ENCODE measurements around the gene SAMD4A.

The SAMD4A gene

DNA sequence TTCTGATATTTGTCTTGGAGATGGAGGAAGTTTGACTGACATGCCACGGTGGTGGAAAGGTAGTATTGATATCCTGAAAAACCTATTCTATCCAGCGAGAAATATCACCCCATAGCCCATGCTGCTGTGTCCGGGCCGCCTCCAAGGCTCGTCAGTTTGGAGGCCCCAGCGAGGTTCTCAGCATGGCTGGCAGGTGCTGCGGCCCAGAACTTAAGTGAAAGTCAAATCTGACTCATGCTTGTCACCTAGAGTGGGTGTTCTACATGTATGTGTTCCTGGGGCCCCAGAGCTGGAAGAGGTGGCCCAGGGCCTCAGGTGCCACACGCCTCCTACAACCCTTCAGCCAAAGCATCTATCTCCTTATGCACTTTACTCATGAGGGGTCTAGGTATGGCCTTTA lies 242.8 kb downstream of the SAMD4A start:
- DNase-seq: no peak

DNA sequence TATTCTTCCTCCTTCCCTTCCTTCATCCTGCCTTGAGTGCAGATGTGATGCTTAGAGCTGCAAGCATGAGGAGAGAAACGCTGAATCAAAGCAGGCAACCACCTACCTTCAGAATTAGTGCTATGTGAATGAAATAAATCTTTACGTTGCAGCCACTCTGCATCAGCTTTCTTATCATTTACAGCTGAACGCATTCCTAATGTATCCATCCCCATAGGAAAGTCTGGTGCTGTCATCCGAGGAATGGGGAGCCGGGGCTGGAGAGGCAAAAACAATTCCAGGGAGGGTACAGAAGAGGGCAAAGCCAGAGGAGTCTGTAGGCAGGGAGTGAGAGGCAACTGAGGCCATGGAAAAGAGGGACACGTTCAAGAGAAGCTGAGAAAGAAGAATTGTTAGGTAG lies 245.7 kb downstream of the SAMD4A start:
- no peak for DNase-seq

DNA sequence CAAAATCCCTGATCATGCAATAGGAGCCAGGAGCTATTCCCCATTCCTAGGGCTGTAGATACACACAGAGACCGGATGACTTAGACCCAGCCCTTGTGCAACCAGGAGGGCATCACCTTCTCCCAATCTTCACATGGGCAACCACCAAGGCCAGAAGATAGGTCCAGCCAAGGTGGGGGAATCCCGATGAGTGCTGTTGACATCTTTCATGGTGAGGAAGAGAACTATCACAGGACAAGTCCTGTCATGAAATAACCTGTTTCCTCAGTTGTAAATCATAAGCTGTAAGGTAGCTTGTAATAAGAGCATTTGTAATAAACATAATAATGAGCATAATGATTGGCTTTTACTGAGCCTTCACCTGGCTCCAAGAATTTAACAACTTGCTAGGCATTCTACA lies 246.2 kb downstream of the SAMD4A start:
- no peak for DNase-seq

DNA sequence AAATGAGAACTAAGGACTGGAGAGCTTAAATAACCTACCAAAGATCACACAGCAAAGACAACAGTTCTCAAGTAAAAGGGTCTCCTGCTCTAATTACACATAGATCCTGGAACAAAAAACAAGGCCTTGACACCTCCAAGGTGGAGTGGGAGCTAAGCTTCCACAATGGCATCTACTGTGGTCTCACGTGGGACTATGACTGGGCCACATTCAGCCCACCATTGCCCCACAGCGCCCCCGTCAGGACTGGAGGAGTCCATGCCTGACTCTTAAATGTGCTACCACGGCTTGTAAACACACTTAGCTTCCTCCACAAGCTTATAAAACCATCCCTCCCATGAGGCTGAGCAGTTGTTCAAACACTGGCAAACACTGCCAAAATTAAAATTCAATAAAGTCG lies 247.1 kb downstream of the SAMD4A start:
- no peak for DNase-seq

DNA sequence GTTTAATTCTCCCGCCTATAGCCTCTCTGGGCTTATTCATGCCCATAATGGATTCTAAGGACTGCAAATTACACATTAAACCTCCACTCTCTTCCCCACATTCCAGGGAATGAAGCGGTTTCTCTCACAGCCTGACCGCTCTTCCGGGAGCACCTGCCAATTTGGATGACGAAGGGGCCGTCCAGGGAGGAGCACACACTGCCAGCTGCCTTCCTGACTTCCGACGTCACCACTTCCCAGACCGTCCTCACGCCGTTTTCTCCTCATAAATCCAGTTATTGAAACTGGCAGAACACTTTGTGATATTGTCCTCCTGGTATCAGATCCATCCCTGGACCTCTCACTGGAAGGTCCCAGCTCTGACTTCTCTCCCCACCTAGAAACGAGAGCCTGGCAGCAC lies 248.1 kb downstream of the SAMD4A start:
- no peak for DNase-seq

DNA sequence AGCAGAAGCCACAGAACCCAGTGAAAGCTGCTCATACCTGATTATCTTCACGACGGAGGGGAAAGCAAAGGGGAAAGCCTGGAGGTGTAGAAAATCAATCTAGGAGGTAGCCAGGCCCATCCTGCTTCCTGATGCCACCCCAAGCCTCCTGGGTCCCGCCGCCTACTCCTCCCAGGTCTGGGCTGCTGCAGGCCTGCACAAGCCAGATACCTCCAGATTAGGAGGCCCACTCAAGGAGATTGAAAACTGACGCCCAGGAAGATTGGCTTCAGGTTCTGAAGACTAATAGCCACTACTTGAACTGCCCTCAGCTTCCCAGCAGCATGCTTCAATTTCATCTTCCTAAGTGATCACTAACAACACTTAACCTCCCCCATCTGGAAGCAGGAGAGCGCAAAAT lies 248.6 kb downstream of the SAMD4A start:
- DNase-seq: no peak

DNA sequence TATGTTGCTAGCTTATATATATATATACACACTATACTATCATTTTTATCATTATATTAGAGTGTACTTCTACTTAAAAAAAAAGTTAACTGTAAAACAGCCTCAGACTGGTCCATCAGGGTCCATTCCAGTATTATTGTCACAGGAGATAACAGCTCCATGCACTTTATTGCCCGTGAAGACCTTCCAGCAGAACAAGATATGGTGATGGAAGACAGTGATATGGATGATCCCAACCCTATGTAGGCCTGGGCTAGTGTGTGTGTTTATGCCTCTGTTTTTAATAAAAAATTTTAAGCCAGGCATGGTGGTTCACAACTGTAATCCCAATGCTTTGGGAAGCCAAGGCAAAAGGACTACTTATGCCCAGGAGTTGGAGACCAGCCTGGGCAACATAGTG lies 249.5 kb downstream of the SAMD4A start:
- DNase-seq: no peak

DNA sequence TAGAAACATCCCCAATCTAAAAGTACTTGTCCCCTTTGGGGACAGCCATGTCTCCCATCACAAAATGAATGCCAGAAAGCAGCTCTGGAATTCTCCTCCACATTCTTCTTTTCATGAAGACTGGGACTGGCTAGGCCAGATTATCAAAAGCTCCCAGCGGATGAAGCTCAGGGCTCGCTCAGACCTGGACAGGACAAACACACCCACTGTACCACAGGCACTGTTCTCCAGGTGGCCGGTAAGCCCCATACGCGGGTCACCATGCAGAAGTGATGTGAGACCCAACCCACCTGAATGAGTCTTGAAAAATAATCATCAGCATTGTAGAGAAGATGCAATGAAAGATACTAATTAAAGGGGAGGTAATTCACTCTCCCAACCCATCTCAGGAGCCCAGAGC lies 250.6 kb downstream of the SAMD4A start:
- DNase-seq: no peak

DNA sequence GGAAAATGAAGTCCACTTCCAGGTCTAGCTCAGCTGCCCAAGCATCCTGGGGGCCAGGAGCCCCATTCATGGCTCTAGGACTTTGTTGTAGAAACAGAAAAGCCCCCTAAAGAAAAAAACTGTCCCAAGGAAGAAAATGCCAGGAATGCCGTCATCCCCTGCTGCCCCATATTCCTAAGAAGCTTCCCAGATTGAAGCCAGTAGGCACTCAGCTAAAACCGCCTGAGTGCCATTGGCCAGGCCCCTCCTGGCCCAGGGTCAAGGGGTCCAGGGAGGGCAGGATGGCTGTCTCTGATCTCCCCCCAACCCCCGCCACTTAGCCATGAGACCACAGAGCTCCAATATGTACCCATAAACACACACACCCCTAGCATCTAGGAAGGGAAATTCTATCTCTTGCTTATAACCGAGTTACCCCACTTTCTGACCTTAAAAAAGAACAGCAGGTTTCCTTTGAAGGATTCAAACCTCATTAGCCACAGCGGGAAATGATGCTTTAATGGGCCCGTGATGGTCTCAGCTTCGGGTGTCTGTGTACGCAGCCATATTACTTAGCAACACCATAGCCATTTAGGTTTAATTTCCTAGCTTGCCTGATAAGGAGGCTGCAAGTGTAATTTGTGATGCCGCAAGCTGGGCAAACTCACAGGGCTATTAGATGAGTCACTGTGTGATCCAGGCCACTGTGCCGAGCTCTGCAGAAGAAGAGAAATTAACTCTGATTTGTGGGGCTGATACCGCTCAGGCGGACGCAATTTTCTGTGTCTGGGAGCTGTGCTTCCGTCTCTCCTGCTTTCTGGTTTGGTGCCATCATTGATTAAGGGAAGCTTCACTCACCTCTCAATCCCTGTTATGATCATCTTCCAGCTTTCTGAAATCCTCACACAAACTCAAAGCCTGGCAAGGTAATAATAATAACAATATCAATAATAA lies 251.5 kb downstream of the SAMD4A start:
- no peak for DNase-seq

DNA sequence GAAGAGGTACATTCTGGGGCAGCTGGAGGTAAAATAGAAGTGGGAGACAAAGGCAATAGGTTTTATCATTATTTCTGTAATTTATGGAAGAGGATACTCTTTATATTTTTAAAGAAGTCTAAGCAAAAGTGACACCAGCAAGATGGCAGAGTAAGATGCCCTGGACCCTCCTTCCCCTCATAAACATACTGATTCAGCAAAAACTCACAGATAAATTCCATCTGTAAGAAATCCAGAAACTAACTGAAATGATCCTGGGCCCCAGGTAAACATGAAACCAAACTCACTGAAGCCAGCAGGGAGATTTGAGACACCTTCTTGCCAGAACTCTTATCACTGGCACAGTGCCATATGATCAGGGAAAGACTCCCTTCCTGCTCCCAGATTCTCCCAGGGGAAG lies 255.8 kb downstream of the SAMD4A start:
- no peak for DNase-seq

DNA sequence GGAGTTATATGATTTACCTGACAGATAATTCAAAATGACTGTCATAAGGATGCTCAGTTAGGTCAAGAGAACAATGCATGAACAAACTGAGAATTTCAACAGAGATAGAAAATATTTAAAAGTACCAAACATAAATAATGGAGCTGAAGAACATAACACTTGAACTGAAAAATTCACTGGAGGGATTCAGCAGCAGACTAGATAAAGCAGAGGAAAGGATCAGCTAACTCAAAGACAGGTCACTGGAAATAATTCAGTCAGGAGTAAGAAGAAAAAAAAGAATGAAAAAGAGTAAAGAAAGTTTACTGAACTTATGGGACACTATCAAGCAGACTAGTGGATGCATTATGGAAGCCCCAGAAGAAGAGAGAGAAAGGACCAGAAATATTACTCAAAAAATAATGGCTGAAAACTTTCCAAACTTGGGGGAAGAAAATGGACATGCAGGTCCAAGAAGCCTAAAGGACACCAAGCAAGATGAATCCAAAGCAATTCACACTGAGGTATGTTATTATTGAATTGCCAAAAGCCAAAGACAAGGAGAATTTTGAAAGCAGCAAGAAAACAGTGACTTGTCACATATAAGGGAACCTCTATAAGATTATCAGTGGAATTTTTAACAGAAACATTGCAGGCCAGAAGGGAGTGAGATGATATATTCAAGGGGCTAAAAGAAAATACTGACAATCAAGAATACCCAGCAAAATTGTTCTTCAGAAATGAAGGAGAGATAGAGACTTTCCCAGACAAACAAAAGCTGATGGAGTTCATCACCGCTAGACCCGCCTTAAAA lies 257.0 kb downstream of the SAMD4A start:
- DNase-seq: no peak

DNA sequence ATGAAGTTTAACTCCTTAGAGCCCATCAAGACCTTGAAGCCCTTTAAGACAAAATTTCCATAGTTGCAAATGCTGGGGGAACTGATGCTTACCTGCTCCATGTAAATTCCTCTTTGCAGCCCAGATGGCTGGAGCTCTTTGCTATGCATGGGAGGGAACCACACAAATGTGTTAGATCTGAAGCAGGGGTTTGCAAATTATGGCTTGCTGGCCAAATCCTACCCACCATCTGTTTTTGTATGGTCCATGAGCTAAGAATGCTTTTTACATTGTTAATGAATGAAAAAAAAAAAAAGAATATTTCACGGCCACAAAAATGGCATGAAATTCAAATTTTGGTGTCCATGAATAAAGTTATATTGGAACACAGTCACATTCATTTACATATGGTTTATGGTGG lies 261.1 kb downstream of the SAMD4A start:
- no peak for DNase-seq

DNA sequence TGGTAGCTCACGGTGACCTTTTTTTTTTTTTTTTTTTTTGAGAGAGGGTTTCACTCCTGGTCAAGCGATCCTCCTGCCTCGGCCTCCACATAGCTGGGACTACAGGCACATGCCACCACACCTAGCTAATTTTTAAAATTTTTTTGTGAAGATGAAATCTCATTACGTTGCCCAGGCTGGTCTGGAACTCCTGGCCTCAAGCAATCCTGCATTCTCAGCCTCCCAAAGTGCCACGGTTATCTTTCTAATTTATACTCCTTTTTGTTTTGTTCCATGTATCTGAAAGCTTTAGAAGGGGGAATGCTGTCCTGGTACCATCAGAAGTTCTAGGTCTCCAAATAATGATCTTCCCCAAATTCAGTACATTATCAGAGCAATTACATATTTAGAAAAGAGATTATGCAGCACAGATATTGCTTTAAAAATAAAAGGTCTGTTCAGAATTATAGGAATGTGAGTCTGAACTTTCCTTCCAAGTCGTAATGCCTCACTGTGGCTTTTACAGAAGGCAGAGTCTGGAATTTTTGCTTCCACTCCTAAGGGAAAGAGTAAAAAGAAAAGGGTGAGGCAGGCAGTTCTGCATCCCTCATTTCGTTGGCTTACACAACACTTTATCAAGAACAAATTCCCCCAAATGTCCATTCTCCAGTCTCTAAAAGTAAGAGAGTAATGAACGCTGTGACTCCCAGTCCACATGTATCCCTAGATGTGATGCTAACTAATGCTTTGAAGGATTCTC lies 262.7 kb downstream of the SAMD4A start:
- DNase-seq: no peak

DNA sequence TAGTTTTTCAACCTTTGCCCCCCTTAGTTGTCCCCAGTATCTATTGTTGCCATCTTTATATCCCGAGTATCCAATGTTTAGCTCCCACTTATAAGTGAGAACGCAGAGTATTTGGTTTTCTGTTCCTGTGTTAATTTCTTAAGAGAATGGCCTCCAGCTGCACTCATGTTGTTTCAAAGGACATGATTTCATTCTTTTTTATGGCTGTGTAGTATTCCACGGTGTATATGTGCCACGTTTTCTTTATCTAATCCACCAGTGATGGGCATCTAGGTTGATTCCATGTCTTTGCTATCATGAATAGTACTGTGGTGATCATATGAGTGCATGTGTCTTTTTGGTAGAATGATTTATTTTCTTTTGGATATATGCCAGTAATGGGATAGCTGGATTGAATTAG lies 263.7 kb downstream of the SAMD4A start:
- no peak for DNase-seq

DNA sequence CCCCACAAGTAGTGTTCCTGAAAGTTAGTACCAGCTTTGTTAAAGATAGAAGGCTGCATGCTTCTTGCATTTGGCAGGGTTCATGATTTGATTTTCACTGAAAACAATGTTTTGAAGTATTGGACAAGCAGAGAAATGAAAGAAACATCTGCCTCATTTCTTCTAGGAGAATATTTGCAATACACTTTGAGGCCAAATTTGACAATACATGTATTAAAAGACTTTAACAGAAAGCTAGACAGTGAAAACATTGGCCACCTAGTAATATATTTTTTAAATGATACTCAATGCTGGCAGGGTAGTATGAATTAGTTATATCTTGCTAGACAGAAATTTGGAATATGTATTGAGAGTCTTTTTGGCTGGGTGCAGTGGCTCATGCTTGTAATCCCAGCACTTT lies 267.2 kb downstream of the SAMD4A start:
- no peak for DNase-seq

DNA sequence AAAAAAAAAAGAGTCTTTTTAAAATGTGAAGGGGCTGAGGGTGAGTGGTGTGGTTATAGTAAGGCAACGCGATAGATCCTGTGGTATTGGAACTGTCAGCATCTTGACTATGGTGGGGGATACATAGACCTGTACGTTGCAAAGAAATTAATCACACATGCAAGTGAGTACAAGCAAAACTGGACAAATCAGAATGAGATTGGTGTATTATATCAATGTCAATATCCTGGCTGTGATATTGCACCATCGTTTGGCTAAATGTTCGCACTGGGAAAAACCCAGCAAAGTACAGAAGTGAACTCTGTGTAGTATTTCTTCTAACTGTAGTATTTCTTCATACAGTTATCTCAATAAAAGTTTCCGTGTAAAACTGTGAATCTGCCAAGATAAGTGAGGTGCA lies 267.8 kb downstream of the SAMD4A start:
- no peak for DNase-seq

DNA sequence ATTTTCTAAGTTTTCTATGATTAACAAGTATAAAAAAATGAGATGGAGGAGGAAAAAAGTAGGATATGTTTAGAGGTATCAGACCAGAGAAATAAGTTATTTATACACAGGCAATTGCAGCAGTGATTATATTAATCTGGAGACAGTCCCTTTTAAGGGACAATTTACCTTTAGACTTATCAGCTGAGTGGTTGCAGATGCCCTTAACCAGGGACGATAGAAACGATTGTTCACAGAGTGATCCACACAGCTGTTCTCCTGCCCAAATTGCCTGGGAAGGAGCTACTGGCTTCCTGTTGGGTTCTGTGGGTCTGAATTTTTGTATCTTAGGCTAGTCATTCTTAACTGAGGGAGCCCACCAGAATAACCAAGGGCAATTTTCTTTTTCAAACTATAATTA lies 269.3 kb downstream of the SAMD4A start:
- no peak for DNase-seq

DNA sequence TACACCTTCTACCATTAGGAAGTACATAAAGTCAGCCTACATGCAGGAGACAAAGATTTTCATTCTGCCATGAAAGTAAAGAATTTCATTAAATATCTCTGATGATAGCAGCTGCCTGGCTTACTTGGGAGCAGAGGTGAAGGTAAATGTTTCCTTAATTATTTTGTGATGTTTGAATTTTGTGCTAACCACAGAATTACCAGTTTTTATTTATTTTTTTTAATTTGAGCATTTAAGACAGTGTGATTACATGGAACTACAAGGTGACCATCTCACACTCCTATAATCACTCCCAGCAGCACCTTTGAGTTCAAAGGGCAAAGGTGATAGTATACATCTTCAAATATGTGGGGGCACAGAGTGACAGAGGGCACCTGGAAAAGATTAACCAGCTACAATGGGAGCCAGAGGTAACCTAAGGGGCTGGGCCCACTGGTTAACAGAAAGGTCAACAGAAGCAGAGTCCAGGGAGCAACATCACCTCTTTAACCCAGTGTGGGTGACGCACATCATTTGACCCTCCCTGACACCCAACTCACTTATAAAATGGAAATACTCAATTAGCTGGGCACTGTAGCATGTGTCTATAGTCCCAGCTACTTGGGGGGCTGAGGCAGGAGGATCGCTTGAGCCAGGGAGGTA lies 270.7 kb downstream of the SAMD4A start:
- no peak for DNase-seq

DNA sequence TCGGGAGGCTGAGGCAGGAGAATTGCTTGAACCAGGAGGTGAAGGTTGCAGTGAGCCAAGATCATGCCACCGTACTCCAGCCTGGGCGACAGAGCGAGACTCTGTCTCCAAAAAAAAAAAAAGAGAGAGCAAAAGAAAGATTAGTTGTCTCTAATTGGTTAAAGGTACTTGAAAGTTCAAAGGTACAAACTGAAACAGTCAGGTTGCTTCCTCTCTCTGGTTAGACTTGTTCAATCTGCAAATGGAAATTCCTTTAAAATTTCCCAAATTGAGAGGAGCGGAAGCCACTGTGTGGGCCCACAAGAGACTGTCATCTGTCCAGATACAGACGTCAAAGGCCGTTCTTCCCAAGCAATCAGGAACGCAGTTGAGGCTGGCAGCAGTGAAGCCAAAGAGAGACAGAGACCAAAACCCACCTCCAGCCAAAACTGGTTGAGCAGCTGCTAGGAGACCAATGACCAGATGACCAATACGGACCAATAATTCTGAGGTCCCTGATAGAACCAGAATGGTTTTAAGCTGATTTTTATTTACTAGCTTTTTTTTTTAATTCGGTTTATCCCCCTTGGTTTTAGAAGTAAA lies 272.1 kb downstream of the SAMD4A start:
- DNase-seq: no peak

DNA sequence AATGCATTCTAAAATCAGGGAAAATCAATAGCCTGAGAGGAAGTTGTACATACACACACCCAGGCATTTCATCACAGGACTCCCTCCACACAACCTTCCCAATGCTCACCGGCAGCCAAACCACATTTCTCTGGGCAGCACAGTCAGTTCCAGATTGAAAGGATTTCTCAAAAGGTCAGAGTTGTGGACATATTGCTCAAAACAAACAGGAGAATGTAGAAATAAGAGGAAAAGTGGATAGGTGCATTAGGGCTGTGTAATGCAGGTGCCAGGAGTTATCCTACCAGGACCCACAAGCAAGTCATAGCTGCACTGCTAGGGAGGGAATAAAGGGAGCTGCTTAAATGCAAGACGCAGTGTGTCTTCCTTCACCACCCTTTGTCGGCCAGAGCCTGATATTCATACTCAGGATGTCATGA lies 272.8 kb downstream of the SAMD4A start:
- DNase-seq: no peak

DNA sequence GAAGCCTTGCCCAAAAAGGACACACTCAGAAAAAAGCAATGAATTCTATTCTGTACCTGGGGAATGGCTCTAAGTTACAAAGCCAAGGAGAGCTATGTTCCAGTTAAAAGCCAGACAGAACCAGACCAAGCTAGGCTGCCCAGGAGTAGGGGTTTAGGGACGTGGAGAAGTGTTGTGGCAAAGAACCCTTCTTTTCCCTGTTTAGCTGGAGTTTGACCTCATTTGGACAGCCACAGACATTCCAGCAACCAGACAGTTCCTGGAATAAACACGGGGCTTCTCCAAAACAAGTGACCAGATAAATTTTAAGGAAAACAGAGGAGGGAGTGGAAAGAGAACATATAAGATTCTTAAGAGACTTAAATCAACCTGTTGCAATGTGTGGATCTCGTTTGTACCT lies 273.4 kb downstream of the SAMD4A start:
- DNase-seq: no peak

DNA sequence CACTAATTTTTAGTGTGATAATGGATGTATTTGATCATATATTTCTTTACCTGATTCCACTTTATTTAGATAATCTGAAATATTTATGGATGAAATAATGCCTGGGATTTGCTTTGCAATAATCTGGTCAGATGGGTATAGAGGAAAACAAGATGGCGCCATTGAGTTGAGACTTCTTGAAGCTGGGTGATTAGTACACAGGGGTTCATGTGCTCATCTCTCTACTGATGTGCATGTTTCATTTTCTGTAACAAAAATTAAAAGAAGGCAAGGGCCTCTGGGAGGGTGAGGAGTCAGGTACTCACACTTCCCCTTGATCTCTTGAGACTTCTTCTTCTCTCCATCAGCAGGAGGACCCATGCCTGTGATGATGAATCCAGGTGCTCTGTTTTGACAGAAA lies 273.9 kb downstream of the SAMD4A start:
- DNase-seq: no peak
